PC-9 (cell line): Measurements from ENCODE around the gene MAS1L. TPM values are rescaled to one million over a fixed set of nuclear protein-coding genes. Genes with fewer than 3 reads are reported as not detected.

Source experiments
- BruUV-seq: library from RNA; stranded (reverse); fragments of 400-500 nt; replicated peaks from 2 replicates; lab custom pipeline; 2021; lab: Mats Ljungman, UMichigan
- CTCF ChIA-PET: fragments of 300-600 bp; sonication (Branson Sonifier 250); formaldehyde crosslinking; loops from one replicate; lab custom pipeline; 2022; ENCODE audit warnings: antibody characterized with exemption; lab: Charles Lee
- POLR2A ChIA-PET: fragments of 300-600 bp; sonication (Branson Sonifier 250); formaldehyde crosslinking; loops from one replicate; lab custom pipeline; 2022; ENCODE audit warnings: antibody characterized with exemption; ENCODE audit not compliant: unreplicated experiment; lab: Charles Lee
- DNase-seq, 2 experiments: peaks; one replicate each; pipeline versions ENCODE4 v3.0.0 to v3.0.0-alpha.2; 2015 to 2022; ENCODE audit warnings: mixed read lengths in 1 of 2
- H2AFZ ChIP-seq: fragments of 200-600 bp; sonication (generic); 2 replicates; pipeline ENCODE4 v1.8.1; 2017; ENCODE audit warnings: antibody characterized with exemption
- H3F3A ChIP-seq: fragments of 200-600 bp; sonication (generic); 2 replicates; pipeline ENCODE4 v1.8.1; 2017; ENCODE audit warnings: antibody characterized with exemption, mild to moderate bottlenecking, low read depth; ENCODE audit not compliant: insufficient read depth
- H3K27ac ChIP-seq: fragments of 200-600 bp; sonication (generic); 2 replicates; pipeline ENCODE4 v1.6.1; 2016; ENCODE audit warnings: mixed run types
- H3K27me3 ChIP-seq: fragments of 200-600 bp; sonication (generic); 2 replicates; pipeline ENCODE4 v1.6.1; 2016; ENCODE audit warnings: low read depth, mixed run types; ENCODE audit not compliant: insufficient read depth
- H3K36me3 ChIP-seq: fragments of 200-600 bp; sonication (generic); 2 replicates; pipeline ENCODE4 v1.6.1; 2016; ENCODE audit warnings: low read depth, mixed run types
- H3K4me1 ChIP-seq: fragments of 200-600 bp; sonication (generic); replicated peaks from 2 replicates; pipeline ENCODE4 v1.6.1; 2016; ENCODE audit warnings: mixed run types; ENCODE audit not compliant: insufficient read depth
- H3K4me2 ChIP-seq: fragments of 200-600 bp; sonication (generic); 2 replicates; pipeline ENCODE4 v1.6.1; 2017; ENCODE audit warnings: mixed run types
- H3K4me3 ChIP-seq: fragments of 200-600 bp; sonication (generic); 2 replicates; pipeline ENCODE4 v1.6.1; 2016; ENCODE audit warnings: mixed run types
- H3K79me2 ChIP-seq: fragments of 200-600 bp; sonication (generic); 2 replicates; pipeline ENCODE4 v1.6.1; 2017; ENCODE audit warnings: low read depth, mixed run types
- H3K9me2 ChIP-seq: fragments of 200-600 bp; sonication (generic); 2 replicates; pipeline ENCODE4 v1.8.1; 2017; ENCODE audit warnings: mild to moderate bottlenecking; ENCODE audit not compliant: insufficient read depth
- H3K9me3 ChIP-seq: fragments of 200-600 bp; sonication (generic); 2 replicates; pipeline ENCODE4 v1.8.1; 2016; ENCODE audit warnings: low read depth; ENCODE audit not compliant: insufficient read depth
- H4K20me1 ChIP-seq: fragments of 200-600 bp; sonication (generic); 2 replicates; pipeline ENCODE4 v1.8.1; 2017; ENCODE audit not compliant: insufficient read depth
- CTCF ChIP-seq: fragments of 200-600 bp; sonication (generic); conservative IDR thresholded peaks from 2 replicates; pipeline ENCODE4 v1.6.1; 2017; ENCODE audit warnings: mixed run types, antibody characterized with exemption, mild to moderate bottlenecking, moderate library complexity
- EZH2 ChIP-seq: fragments of 200-600 bp; sonication (generic); IDR thresholded peaks from 2 replicates; pipeline ENCODE4 v1.8.0; 2017; ENCODE audit warnings: antibody characterized with exemption, low read depth
- intact Hi-C: fragments of 100-400 bp; cut with micrococcal nuclease; formaldehyde crosslinking; loops from one replicate; pipeline ENCODE4 v1.10.0; 2022; ENCODE audit not compliant: unreplicated experiment
- total RNA-seq: library from RNA; stranded (reverse); gene quantifications from 2 replicates; pipeline ENCODE4 v1.2.3, GENCODE V29; 2021

Gene MAS1L
- total RNA-seq, 1 experiment from 2014 or later: not detected

- no peaks in the 10 kb centered on the region for H3K9me2 ChIP-seq
- no peaks in the 10 kb centered on the region for H4K20me1 ChIP-seq
- no peaks in the 10 kb centered on the region for H3K9me3 ChIP-seq
- TF ChIP-seq CTCF (no peak), EZH2 (no peak)
- no peaks in the 10 kb centered on the region for H3K79me2 ChIP-seq
- no peak overlapping the region for H3K4me3 ChIP-seq
- no peaks in the 10 kb centered on the region for H3K4me1 ChIP-seq
- H3K27ac ChIP-seq: no peak overlapping the region
- no peak for DNase-seq
- no peaks in the 10 kb centered on the region for H3K36me3 ChIP-seq
- POLR2A ChIA-PET: no interaction called here
- no peaks in the 10 kb centered on the region for H3K27me3 ChIP-seq
- no peaks in the 10 kb centered on the region for H3F3A ChIP-seq
- no TSS peak for BruUV-seq
- no peak overlapping the region for H2AFZ ChIP-seq
- CTCF ChIA-PET: no interaction called here
- intact Hi-C loops: no loop called here
- no peak overlapping the region for H3K4me2 ChIP-seq
These were observed 31.7 kb upstream of the MAS1L start for GRCh38 chr6:29519291-29520010.

- POLR2A ChIA-PET: no interaction called here
- Histone ChIP-seq H3F3A (no peaks in the 10 kb centered on the region), H3K4me1 (no peaks in the 10 kb centered on the region), H3K4me2 (no peak overlapping the region), H3K9me2 (no peaks in the 10 kb centered on the region), H3K27ac (no peak overlapping the region), H4K20me1 (no peaks in the 10 kb centered on the region), H3K79me2 (no peaks in the 10 kb centered on the region), H3K36me3 (no peaks in the 10 kb centered on the region), H2AFZ (no peak overlapping the region), H3K27me3 (no peaks in the 10 kb centered on the region), H3K9me3 (no peaks in the 10 kb centered on the region), H3K4me3 (no peak overlapping the region)
- intact Hi-C loops: no loop called here
- TF ChIP-seq CTCF: no peak
- TF ChIP-seq EZH2: no peak
- DNase-seq: no peak
- CTCF ChIA-PET: no interaction called here
- BruUV-seq: no TSS peak
These were observed 30.1 kb upstream of the MAS1L start for GRCh38 chr6:29517728-29518440.

- ChIA-PET CTCF (no interaction called here), POLR2A (no interaction called here)
- Histone ChIP-seq H3K27me3 (no peaks in the 10 kb centered on the region), H3K9me3 (no peaks in the 10 kb centered on the region), H3K79me2 (no peaks in the 10 kb centered on the region), H3K27ac (no peak overlapping the region), H3F3A (no peaks in the 10 kb centered on the region), H3K4me1 (no peaks in the 10 kb centered on the region), H4K20me1 (no peaks in the 10 kb centered on the region), H3K4me3 (no peak overlapping the region), H3K9me2 (no peaks in the 10 kb centered on the region), H3K4me2 (no peak overlapping the region), H3K36me3 (no peaks in the 10 kb centered on the region), H2AFZ (no peak overlapping the region)
- BruUV-seq: no TSS peak
- TF ChIP-seq EZH2: no peak
- no peak for TF ChIP-seq CTCF
- intact Hi-C loops: no loop called here
- DNase-seq: no peak
These were observed 29.5 kb upstream of the MAS1L start for GRCh38 chr6:29517245-29517644.
